Small intestine (tissue), 7 donors: ENCODE measurements around the gene HOXD13. TPM values are rescaled to one million over a fixed set of nuclear protein-coding genes. Genes with fewer than 3 reads are reported as not detected.

ENCODE experiments used
- DNase-seq, 2 donors: peaks; one replicate each; pipeline versions ENCODE4 v3.0.0 to v3.0.0-alpha.2; 2013
- FAIRE-seq: peaks from 2 replicates; lab custom pipeline; 2012; peaks lifted over from hg19 to GRCh38; lab: Jason Lieb, UNC
- H3K27ac ChIP-seq, 3 donors: one replicate each; pipeline ENCODE4 v1.5.1; 2013; ENCODE audit warnings: low read length in 2 of 3, mild to moderate bottlenecking in 2 of 3, control low read depth in 1 of 3, inconsistent platforms in 1 of 3, low read depth in 1 of 3, moderate library complexity in 1 of 3
- H3K27me3 ChIP-seq, 3 donors: one replicate each; pipeline ENCODE4 v1.6.1; 2013; ENCODE audit warnings: low read length in 3 of 3, inconsistent platforms in 1 of 3; ENCODE audit not compliant: control insufficient read depth in 3 of 3, insufficient read depth in 3 of 3
- H3K36me3 ChIP-seq, 3 donors: one replicate each; pipeline ENCODE4 v1.6.1; 2013; ENCODE audit warnings: low read length in 3 of 3, inconsistent platforms in 1 of 3, low read depth in 1 of 3, mild to moderate bottlenecking in 1 of 3, moderate library complexity in 1 of 3; ENCODE audit not compliant: control insufficient read depth in 3 of 3, insufficient read depth in 2 of 3
- H3K4me1 ChIP-seq, 3 donors: one replicate each; pipeline ENCODE4 v1.6.1; 2013; ENCODE audit warnings: low read length in 2 of 3, inconsistent platforms in 1 of 3, low read depth in 1 of 3, mild to moderate bottlenecking in 1 of 3, moderate library complexity in 1 of 3; ENCODE audit not compliant: control insufficient read depth in 3 of 3, insufficient read depth in 2 of 3
- H3K4me3 ChIP-seq, 3 donors: one replicate each; pipeline ENCODE4 v1.5.1; 2013; ENCODE audit warnings: low read length in 3 of 3, control low read depth in 1 of 3, inconsistent platforms in 1 of 3, low read depth in 1 of 3, mild to moderate bottlenecking in 1 of 3, moderate library complexity in 1 of 3
- H3K9me3 ChIP-seq, 2 donors: one replicate each; pipeline ENCODE4 v1.6.1; 2013; ENCODE audit warnings: low read depth in 1 of 2, low read length in 1 of 2; ENCODE audit not compliant: control insufficient read depth in 2 of 2, insufficient read depth in 1 of 2
- WGBS, 3 donors: extraction: QIAGEN DNeasy Blood & Tissue Kit; methylation state at CpG; one replicate each; pipeline ENCODE4 v1.1.7; 2013; 5-methylcytosine and 5-hydroxymethylcytosine counted together
- polyA plus RNA-seq, 4 donors: library from polyadenylated mRNA; stranded (reverse) in 3 of 4; unstranded in 1 of 4; fragments of 200-250 nt in 3 of 4; fragments of 120-200 nt in 1 of 4; gene quantifications; one replicate each; pipeline versions ENCODE4 v1.2.1 to v1.2.3, GENCODE V29; 2013
- donor health status: healthy with polysubstance abuse.
- donor health status: control.
- donor health status: control.
- donor health status: Bipolar disorder and iron deficiency.
- donor health status: healthy.

The HOXD13 gene
- polyA plus RNA-seq, 4 donors = not detected

- DNase-seq (no peak), FAIRE-seq (no peak)
- H3K36me3 ChIP-seq = no peaks in the 10 kb centered on the region
- no peaks in the 10 kb centered on the region for H3K4me1 ChIP-seq
- no peak overlapping the region for H3K27ac ChIP-seq
- WGBS, 3 donors = 19 to 24% (median 23%) methylated on average over 7 of the region's 7 CpGs
- no peaks in the 10 kb centered on the region for H3K9me3 ChIP-seq
- H3K4me3 ChIP-seq = no peak overlapping the region
- H3K27me3 ChIP-seq = peaks cover 20 to 90% (median 51%) of the 10 kb centered on the region in 3 donors
Measured at GRCh38 chr2:176110415-176111308, 18.1 kb downstream of the HOXD13 start.

DNA sequence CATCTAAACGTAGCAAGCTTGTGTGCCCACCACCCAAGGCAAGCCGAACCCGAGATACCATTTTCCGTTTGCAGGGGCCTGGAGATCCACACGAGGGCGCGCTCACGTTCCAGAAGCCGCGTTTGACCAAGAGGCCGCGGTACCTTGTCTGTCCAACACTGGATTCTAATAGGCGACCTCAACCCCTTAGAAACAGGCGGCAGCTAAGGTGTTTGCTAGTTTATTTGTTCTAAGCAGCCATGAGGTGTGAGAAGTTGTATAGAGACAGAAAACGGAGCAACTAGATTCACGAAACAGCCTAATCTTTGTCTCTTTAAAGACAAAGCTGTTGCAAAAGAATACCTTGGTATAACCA, 18.8 kb downstream of the HOXD13 start:
- WGBS, 3 donors = 2 to 4% (median 3%) methylated on average over 16 of the region's 16 CpGs

DNA sequence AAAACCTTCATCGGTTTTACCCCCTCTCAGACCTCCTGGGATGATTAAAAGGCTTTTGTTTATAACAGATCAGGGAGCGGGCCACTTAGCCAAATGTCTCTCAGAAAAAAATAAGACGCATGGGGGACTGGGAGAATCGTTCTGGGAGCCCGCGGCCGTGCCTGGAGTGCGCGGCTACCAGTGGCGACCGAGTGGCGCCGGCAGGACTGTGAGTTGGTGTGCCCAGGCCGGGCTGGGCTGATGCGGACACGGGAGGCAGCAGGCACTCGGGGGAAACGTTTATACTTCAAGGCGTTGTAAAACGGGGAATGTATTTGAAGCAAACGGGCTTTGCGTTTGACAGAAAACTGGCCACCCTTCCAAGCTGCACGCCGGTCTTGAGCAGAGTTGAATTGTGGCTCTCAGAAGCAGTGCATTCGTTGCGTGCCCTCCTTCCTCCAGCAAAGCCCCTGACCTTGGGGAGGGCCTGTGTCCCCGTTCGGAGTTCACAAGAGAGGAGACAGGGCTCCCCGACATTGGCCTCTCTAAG, 19.4 kb downstream of the HOXD13 start:
- no peak for FAIRE-seq
- no peak for DNase-seq
- Histone ChIP-seq H3K4me1 (no peaks in the 10 kb centered on the region), H3K4me3 (no peak overlapping the region), H3K27ac (no peak overlapping the region), H3K27me3 (peaks cover 32 to 91% (median 57%) of the 10 kb centered on the region in 3 donors), H3K9me3 (no peaks in the 10 kb centered on the region), H3K36me3 (no peaks in the 10 kb centered on the region)
- WGBS, 3 donors = 4 to 8% (median 5%) methylated on average over 28 to 29 of the region's 29 CpGs

More for the DNA sequence above, 18.8 kb downstream of the HOXD13 start:
- Histone ChIP-seq H3K27me3 (peaks cover 27 to 90% (median 53%) of the 10 kb centered on the region in 3 donors), H3K36me3 (no peaks in the 10 kb centered on the region), H3K9me3 (no peaks in the 10 kb centered on the region), H3K4me3 (no peak overlapping the region), H3K4me1 (no peaks in the 10 kb centered on the region), H3K27ac (no peak overlapping the region)
- no peak for FAIRE-seq
- peak; percentile 28 to 67 for DNase-seq

DNA sequence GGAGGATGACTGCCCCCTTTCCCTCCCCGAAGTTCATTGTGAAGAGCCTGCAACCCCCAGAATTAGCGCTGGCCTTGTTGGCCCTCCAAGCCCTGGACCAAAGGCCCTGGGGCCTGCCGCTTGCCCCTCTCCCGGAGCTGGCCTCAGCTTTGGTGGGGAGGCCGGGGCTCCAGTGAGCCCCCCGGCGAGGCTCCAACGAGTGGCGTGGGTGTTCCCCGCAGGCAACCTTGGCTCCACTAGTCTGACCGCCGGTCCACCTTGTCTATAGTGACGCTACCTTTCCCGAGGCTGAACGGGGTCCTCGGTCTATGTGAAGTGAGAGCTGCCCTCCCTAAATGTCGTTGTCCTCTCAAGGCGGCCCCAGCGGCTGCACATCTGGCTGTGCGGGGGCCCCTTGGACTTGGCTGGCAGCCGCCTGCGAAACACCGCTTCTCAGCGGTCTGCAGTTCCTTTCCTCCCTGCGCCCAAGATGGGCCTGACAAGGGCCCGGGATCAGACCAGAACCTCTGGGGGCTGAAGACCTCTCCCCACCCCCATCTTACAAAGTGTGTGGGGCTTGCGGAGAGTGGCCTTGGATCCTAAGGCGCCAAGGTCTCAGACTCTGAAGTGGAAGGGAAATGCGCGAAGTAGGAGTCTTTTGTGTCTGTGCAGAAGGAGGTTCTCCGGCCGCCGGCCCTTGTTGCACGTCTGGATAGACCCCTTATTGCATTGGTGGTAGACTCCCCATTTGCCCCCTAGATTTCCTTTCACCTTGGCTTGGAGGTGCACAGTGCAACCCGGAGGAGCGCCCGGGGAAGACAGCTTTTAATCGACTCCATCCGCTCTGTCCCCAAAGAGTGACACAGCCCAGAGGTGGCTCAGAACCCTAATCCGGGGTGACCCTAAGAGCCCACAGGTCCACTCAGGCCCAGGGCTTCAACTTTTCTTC, 20.1 kb downstream of the HOXD13 start:
- DNase-seq (no peak), FAIRE-seq (no peak)
- Histone ChIP-seq H3K27ac (no peak overlapping the region), H3K9me3 (no peaks in the 10 kb centered on the region), H3K27me3 (peaks cover 27 to 94% (median 59%) of the 10 kb centered on the region in 3 donors), H3K4me1 (no peaks in the 10 kb centered on the region), H3K4me3 (peak overlapping the region in 1 of 3 donors; percentile 13), H3K36me3 (no peaks in the 10 kb centered on the region)
- 9 to 15% (median 12%) methylated on average over 38 to 40 of the region's 40 CpGs for WGBS, 3 donors

GRCh38 chr2:176114120-176114929, 21.8 kb downstream of the HOXD13 start:
- peaks cover 0 to 4% of the 10 kb centered on the region in 2 donors for H3K9me3 ChIP-seq
- peak overlapping the region in 1 of 3 donors; percentile 0 for H3K4me3 ChIP-seq
- FAIRE-seq = no peak
- H3K27me3 ChIP-seq = peaks cover 29 to 98% (median 58%) of the 10 kb centered on the region in 3 donors
- WGBS, 3 donors = 9 to 12% (median 11%) methylated on average over 26 of the region's 26 CpGs
- no peak overlapping the region for H3K27ac ChIP-seq
- no peaks in the 10 kb centered on the region for H3K4me1 ChIP-seq
- no peak for DNase-seq
- H3K36me3 ChIP-seq = no peaks in the 10 kb centered on the region

GRCh38 chr2:176114930-176115625, 22.6 kb downstream of the HOXD13 start:
- no peak overlapping the region for H3K27ac ChIP-seq

More at GRCh38 chr2:176114930-176115625, 22.6 kb downstream of the HOXD13 start:
- no peaks in the 10 kb centered on the region for H3K4me1 ChIP-seq
- WGBS, 3 donors = 15 to 21% (median 18%) methylated on average over 16 of the region's 16 CpGs
- DNase-seq (no peak), FAIRE-seq (no peak)
- H3K9me3 ChIP-seq = peaks cover 0 to 4% of the 10 kb centered on the region in 2 donors
- no peaks in the 10 kb centered on the region for H3K36me3 ChIP-seq
- H3K27me3 ChIP-seq = peaks cover 33 to 98% (median 58%) of the 10 kb centered on the region in 3 donors
- H3K4me3 ChIP-seq = no peak overlapping the region
